Suppressor macrophage treated with lipopolysaccharide for 4 hours (primary cell): ENCODE measurements around the gene CLK2.
A peak's percentile ranks its signal among the peaks of the same experiment; 100 is the strongest.

Experiments used
- DNase-seq: peaks from one replicate; pipeline ENCODE4 v3.0.0-alpha.2; 2020

CLK2 gene

DNA sequence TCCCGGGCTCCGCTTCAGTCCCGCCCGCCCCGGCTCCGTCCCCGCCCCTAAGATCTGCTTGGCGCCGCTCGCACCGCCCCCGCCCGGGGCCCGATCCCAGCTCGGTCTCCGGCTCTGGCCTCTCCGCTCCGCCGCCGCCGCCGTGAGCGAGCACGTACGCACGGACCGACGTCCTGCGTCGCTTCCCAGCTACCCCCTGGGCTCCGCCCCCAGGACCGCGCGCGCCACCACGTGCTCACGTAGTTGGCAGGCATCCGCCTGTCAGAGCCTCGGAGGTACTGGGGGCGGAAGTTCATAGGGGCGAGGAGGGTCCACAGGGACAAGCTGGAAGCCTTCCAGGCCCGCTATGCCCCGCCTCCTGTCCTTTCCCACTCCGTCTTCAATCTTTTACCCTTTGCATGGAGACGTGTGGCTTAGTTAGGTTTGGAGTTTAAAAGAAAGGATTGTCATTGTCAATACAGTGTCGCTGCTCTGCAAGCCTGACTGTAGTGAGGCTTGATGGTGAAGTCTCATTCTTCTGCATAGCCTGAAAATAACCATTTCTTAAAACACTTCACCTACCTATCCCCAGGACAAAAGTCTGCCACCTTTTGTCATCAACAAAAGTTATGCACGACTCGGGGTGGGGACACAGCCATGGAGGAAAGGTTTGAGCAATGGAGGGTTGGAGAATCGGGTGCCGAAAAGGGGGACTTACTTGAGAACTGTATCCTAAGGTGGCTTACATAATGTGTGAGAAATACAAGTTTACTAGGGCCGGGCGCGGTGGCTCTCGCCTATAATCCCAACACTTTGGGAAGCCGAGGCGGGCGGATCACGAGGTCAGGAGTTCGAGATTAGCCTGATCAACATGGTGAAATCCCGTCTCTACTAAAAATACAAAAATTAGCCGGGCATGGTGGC lies at the start of gene CLK2:
TSS of gene CLK2 (minus strand) at position 162 of the 903 bp plus-strand sequence. CDS start 2,527 bp downstream, outside the sequence.
- peak; percentile 98 for DNase-seq

DNA sequence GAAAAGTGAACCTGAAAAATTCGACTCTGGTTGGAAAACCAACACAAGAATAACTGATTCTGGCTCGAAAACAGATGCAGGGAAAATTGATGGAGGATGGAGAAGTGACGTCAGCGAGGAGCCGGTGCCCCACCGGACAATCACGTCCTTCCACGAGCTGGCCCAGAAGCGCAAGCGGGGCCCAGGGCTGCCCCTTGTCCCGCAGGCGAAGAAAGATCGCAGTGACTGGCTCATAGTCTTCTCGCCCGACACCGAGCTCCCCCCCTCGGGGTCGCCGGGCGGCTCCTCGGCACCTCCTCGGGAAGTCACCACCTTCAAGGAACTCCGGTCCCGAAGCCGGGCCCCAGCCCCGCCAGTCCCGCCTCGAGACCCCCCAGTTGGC lies 49.3 kb upstream of the CLK2 start:
- DNase-seq, result peak; percentile 38

DNA sequence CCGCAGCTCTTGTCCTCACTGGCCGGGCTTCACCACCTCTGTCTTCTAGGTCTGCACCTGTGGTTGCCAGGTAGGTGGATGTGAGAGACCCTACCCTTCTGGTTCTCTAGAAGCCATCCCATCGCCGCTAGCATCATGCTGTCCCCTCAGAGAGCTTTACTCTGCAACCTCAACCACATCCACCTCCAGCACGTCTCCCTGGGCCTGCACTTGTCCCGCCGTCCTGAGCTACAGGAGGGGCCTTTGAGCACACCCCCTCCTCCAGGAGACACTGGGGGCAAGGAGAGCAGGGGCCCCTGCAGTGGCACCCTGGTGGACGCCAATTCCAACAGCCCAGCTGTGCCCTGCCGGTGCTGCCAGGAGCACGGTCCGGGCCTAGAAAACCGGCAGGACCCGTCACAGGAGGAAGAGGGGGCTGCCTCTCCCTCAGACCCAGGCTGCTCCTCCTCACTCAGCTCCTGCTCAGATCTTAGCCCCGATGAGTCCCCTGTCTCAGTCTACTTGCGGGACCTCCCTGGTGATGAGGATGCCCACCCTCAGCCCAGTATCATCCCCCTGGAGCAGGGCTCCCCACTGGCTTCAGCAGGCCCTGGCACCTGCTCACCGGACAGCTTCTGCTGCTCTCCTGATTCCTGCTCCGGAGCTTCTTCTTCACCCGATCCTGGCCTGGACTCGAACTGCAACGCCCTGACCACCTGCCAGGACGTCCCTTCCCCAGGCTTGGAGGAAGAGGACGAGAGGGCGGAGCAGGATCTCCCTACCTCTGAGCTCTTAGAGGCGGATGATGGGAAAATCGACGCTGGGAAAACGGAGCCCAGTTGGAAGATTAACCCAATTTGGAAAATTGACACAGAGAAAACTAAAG lies 48.6 kb upstream of the CLK2 start:
- DNase-seq, result no peak

DNA sequence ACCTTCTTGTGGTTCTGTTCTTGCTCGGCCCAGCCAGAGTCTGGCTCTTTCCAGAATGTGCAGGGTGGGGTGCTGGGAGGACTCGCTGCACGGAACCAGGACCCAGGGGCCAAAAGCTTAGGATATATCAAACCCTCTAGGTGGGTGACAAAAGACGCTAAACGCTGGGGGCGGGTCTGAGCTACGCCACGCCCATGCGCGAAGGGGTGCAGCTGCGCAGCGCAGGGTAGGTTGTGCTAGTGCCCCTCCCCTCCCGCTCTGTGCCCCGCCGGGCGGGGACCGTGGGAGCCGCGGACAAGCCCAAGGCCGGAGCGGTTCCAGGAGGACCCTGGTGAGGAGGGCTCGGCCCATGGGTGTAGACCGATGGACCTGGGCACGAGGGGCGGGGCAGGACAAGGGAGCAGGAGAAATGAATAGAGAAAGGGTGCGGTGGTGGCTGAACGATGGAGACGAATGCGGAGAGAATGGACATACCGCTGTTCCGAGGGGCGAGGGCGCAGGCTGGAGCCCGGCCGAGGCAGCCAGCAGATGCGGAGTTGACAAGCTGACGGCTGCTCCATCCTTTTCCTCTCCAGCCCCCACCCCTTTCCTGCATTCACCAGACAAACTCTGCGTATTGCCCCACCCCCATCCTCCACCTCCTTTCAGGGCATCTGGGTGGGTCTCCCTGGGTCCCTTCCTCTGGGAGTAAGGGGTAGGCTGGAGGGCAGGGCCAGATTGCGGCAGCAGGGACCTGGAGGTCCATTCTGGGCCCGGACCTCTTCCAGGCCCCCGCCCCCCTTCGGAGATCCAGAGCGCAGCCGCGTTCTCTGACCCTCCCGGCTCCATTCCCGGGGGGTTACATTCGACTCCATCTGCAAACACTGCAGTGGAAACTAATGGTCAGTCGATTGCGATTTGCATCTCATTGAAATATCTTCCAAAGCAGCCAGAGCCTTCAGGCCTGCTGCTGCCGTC lies 47.6 kb upstream of the CLK2 start, which contains the start of gene RUSC1:
TSS of gene RUSC1 (plus strand) at position 234 of the 957 bp plus-strand sequence. CDS start 880 bp downstream, outside the sequence.
- DNase-seq, result peak; percentile 61

DNA sequence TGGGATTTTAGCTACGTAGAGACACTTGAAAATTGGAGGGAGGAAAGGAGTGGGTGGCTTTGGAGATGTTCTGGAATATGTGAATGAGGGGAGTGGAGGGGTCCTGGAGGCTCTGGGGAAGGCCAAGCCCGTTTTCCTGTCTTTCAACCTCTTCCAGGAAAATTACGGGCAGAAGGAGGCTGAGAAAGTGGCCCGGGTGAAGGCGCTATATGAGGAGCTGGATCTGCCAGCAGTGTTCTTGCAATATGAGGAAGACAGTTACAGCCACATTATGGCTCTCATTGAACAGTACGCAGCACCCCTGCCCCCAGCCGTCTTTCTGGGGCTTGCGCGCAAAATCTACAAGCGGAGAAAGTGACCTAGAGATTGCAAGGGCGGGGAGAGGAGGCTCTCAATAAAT lies 46.9 kb upstream of the CLK2 start:
- no peak for DNase-seq

DNA sequence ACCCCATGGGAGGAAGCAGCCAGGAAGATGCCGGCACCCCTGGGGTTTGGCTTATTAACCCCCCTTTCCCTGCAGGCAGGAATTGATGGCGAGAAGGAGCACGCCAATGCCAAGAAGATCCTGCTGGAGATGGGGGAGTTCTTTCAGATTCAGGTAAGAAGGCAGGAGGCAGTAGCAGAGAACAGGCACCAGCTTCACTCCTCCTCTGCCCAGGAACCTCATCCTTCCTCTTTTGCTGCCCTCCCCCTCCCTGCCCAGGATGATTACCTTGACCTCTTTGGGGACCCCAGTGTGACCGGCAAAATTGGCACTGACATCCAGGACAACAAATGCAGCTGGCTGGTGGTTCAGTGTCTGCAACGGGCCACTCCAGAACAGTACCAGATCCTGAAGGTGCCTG lies 46.2 kb upstream of the CLK2 start:
- DNase-seq, result no peak

DNA sequence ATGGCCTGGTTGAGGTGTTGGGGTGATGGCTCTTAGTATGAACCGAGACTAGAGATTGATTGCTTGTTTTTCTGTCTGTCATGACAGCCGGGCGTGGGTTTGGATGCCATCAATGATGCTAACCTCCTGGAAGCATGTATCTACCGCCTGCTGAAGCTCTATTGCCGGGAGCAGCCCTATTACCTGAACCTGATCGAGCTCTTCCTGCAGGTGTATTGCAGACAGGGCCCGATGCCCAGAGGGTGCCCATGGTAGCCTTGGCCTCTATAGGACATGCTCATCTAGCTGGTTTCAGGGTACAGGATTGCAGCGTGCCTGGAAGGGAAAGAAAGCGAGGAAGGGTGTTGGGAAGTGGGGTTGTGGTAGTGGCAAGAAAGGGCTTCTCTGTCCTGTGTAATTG lies 44.8 kb upstream of the CLK2 start:
- DNase-seq, result no peak

DNA sequence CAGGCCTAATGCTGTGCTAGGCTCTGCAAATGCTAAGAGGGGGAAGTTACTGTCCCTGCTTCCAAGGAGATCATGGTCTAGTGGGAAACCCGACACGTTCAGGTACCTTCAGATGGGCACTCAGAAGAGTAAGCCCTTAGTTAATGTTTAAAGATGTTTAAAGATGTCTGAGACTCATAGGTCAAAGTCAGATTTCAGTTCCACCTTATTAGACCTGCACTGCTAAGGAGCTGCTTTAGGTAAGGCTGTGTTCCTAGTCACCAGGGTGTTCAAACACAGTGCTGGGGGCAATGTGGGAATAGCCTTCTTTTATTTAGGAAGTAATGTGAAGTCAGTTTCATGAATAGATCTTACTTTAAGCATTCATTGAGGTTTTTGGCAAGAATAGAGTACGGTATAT lies 43.6 kb upstream of the CLK2 start:
- no peak for DNase-seq

DNA sequence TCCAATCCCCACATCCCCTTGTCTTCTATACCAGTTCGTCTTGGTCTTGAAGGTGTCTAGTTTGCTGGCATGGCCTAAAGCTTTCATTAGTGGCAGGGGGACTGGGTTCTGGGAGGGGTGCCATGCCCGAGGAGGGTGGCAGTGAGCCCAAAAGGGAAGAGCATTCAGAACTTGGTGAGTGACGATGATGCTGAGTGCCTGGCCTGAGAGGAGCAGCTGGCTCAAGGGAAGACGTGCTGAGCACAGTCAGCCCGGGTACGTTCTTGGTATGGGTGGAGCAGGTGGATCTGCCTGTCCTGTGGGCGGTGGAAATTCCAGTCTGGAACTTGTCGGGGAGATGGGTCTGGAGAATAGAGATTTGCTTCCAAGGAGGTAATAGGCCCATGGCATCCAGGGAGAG lies 40.0 kb upstream of the CLK2 start:
- no peak for DNase-seq

DNA sequence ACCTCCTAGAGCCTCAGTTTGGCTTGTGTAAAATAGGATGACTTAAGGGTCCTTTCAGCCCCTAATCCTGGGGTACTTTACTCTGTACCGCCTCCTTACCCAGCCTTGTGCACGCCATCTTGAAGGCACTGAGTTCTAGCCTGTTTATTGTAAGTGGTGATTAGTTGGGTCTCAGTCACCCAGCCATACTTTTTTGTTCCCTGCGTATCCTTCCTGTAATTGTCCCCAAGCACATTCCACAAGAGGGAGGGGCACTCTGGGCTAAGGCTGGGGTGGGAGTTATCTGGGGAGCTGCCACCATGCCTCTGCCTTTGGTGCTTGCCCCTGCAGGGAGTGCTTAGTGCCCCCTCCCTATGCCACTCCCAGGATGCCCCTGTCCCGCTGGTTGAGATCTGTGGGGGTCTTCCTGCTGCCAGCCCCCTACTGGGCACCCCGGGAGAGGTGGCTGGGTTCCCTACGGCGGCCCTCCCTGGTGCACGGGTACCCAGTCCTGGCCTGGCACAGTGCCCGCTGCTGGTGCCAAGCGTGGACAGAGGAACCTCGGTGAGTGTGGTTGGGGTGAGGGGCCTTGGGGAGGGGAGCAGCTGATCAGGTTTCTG lies 36.2 kb upstream of the CLK2 start:
- peak; percentile 21 for DNase-seq

DNA sequence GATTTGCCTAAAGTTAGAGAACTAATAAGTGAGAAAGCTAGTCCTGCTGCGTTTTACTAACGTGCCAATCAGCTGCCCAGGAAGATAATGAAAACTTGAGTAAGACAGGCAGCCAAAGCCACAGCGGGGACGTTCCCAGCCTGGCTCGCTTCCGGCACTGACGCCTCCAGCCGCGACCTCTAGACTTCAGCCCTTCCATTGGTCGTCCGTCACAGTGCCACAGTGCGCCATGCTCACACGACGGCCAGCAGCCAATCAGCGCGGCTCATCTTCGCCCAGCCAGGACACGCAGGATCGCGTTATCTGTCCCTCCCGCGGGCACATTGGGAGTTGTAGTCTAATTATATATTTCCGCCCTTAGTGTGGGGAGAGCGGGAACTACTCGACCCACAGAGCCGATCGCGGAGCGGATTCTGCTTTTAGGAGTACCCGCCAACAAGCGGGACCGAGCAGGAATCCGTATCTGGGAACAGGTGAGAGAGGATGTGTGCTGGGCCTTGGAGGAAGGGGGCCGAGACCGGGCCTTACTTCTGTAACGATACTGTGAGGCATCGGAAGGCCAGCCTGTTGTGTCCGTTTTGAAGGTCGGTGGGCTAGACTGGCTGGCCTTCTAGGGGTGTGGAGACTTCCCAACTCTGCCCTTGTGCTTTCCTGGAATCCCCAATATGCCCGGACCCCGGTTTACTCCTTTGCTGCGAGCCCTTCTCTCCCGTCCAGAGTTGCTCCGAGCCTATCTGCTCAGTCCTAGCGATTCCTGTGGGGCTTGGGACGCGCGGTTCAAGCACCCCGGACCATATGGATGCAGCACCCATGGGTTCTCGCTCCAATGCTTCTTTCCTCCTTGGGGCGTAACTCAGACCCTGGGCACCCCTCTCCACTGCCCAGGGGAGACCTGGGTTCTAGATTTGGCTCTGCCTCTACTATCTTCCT lies 35.5 kb upstream of the CLK2 start, which contains the start of gene FDPS:
TSS of gene FDPS (plus strand) at position 374 of the 930 bp plus-strand sequence. CDS start 924 bp downstream, outside the sequence.
- DNase-seq, result peak; percentile 99

DNA sequence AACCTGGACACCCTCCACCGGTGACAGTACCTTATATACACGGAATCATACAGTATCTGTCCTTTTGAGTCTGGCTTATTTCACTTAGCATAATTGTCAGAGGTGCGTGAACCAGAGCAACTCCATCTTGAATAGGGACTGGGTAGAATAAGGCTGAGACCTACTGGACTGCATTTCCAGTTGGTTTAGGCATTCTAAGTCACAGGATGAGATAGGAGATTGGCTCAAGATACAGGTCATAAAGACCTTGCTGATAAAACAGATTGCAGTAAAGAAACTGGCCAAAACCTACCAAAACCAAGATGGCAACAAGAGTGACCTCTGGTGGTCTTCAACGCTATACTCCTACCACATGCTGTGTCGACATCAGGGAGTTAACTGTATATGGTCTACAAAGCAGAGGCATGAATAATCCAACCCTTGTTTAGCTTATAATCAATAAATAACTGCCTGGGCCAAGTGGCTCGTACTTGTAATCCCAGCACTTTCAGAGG lies 34.0 kb upstream of the CLK2 start:
- peak; percentile 55 for DNase-seq

DNA sequence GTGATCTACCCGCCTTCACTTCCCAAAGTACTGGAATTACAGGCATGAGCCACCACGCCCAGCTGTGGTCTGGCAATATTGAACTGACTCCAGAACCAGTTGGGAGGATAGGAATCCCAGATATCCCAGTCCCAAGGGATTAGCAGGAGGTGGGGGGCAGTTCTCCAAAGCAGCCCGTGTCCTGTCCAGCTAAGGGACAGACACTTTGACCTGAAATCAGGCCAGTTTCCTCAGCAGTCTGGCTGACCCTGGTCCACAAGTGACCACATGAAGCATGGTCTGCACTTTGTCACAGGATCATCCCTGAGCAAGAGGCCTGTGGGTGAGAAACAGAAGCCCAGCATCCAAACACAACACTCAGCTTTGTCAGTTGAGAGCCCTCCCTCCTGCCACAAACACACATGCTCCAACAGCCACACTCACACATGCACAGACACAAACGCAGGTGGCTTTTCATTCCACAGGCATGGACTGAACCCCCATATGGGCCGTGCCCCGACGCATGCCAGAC lies 32.6 kb upstream of the CLK2 start:
- DNase-seq, result no peak

DNA sequence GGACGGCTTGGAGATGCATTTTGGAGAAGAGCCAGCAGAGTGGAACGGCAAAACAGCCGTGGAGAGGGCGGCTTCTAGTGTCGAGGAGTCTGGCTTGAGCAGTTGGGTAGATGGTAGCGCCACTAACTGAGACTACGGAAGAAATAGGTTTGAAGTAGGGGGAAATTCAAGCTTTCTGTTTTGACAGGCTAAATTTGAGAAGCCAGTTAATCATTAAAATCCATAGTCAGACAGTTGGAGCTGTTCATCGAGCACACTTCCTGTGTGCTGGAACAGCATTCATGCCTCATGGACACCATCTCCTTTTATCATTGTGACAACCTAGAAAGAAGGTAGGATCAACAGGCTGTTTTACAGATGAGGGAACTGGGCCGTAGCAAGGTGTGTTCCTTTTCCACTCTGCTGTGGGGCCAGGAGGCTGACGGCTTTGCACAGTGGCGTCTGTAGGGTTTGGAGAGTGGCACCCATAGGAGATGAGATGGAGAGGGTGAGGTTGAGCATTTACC lies 31.3 kb upstream of the CLK2 start:
- no peak for DNase-seq

DNA sequence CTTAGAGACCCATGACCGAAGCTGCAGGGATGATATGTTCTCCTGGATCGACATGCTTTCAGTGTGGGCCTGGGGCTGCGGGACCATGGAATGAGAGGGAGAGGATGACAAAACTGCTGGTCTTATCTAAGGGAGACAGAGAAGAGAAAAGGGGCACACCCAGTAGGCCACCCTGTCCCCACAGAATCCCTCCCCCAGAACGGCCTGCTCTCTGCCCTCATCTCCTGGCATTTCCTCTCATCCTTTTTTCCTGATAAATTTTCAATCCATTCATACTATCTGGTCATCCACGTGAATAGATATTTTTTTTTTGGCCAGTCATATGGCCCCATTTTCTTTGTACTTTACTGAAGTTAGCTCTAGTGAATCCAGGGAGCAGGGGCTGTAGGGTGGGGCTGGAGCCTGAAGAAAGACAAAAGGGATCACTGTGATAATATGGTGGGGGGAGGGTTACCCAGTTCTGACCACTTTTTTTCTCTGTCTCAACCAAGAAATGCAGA lies 28.1 kb upstream of the CLK2 start, which contains the start of gene PKLR:
TSS of gene PKLR (minus strand) at position 97 of the 500 bp plus-strand sequence. CDS start at position 54, 43 bp downstream.
- no peak for DNase-seq

DNA sequence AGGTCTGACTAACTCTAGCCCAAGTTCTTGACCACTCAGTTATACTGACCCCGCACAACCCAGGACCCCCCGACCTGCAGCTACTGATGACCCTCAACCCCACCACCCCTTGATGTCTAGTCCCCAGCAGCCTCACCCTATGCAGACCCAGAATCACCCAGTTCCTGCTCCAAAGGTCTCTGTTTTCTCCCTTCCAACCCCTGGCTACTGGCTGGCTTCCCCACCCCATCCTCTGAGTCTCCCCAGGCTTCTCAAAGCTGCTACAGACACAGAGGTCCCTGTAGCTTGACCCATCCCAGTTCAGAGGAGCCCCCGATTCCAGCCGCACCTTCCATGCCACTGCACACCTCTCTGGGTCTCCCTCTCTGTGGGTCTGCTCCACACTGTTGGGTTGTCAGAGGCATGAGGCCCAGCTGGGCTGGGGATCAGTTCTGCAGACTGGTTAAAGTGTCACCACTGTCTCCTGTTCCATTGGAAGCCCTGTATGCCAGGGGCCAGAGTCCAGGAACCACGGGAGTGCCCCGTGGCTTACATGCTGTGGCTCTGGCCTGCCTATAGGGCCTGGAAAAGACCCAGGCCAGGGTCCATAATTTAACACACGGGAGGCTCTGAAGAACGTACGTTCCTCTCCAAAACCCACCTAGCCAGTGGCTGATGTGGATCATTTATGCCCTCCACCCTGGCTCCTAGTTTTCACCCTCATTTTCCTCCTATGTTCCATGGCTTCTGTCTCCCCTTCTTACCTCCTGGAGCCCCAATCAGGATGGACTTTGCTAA lies 27.4 kb upstream of the CLK2 start:
- DNase-seq, result no peak

DNA sequence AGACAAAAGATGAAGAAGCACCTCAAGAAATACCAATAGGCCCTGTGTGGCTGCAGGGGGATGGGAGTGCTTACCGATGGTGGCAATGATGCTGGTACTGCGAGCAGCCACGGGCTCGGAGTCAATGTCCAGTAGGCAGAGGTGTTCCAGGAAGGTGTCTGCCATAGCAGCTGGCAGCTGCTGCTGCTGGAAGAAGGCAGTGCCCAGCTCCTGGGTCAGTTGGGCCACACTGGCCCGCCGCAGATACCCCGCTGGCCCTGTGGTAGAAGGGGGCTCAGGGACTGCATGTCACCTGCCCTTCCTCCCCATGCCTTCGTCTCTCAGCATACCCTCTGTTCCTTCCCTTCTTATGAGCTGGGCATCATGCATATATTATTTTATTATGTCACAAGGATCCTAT lies 26.7 kb upstream of the CLK2 start:
- DNase-seq, result no peak

DNA sequence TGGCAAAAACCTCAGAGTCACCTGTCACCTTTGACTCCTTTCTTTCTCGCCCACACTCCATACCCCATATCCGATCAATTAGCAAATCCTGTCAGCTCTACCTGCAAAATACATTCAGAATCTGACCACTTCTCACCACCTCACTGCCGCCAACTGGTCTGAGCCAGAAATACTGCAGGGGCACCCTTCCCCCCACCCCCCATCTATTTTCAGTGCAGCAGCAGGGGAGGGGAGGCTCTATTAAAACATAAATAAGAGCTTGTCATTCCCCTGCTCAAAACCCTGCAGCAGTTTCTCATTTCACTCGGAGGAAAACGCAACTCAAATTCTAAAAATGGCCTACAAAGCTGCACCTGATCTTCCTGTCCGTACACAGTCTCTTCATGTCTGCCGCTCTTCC lies 24.1 kb upstream of the CLK2 start:
- no peak for DNase-seq

DNA sequence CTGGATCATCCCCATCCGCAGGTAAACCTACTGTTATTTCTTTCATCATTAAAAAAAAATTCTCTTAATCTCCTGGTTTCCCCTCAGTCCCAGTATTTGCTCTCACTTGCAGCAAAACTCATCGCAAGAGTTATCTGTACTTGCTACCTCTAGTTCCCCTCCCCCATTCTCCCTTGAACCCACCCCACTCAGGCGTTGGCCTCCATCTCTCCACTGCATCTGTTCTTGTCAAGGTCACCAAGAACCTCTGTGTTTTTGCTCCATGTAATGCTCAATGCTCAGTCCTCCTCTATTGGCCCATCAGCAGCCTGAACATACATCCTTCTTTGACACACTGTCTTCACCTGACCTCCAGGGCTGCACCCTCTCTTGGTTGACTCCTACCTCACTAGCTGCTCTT lies 23.4 kb upstream of the CLK2 start:
- no peak for DNase-seq
